ENCODE results near the gene KRT25.

The KRT25 gene

GRCh38 chr17:40703652-40704051 lies 51.5 kb downstream of the KRT25 start, which contains the start of gene KRT24:
Gene KRT24, minus strand, starts transcription at chr17:40703752. Its CDS starts 59 bp downstream, at chr17:40703693.
- H3K27me3 ChIP-seq (replicated peaks; ENCODE audit: control insufficient read depth, insufficient read depth, low read length, poor library complexity, severe bottlenecking): no peaks in the 10 kb centered on the region
- H3K4me1 ChIP-seq (ENCODE audit: control insufficient read depth, insufficient read depth, low read length, poor library complexity, severe bottlenecking): no peaks in the 10 kb centered on the region
- H3K27ac ChIP-seq (ENCODE audit: insufficient read depth, low read length, poor library complexity, severe bottlenecking): no peak within 1 kb of the TSS
- DNase-seq: no peak
- no peak within 1 kb of the TSS for H3K4me3 ChIP-seq (ENCODE audit: insufficient read depth, low read depth, low read length, poor library complexity, severe bottlenecking)
- H3K36me3 ChIP-seq (ENCODE audit: control insufficient read depth, insufficient read depth, low read length): no peaks in the 10 kb centered on the region
- no peaks in the 10 kb centered on the region for H3K9me3 ChIP-seq (ENCODE audit: control insufficient read depth, low read length)

GRCh38 chr17:40702271-40702670 lies 52.9 kb downstream of the KRT25 start:
- H3K36me3 ChIP-seq (ENCODE audit: control insufficient read depth, insufficient read depth, low read length): no peaks in the 10 kb centered on the region
- no peak overlapping the region for H3K4me3 ChIP-seq (ENCODE audit: insufficient read depth, low read depth, low read length, poor library complexity, severe bottlenecking)
- H3K9me3 ChIP-seq (ENCODE audit: control insufficient read depth, low read length): no peaks in the 10 kb centered on the region
- no peak for DNase-seq
- no peaks in the 10 kb centered on the region for H3K4me1 ChIP-seq (ENCODE audit: control insufficient read depth, insufficient read depth, low read length, poor library complexity, severe bottlenecking)
- no peak overlapping the region for H3K27ac ChIP-seq (ENCODE audit: insufficient read depth, low read length, poor library complexity, severe bottlenecking)
- H3K27me3 ChIP-seq (replicated peaks; ENCODE audit: control insufficient read depth, insufficient read depth, low read length, poor library complexity, severe bottlenecking): peaks cover 4% of the 10 kb centered on the region

GRCh38 chr17:40699853-40700252 lies 55.3 kb downstream of the KRT25 start:
- no peak overlapping the region for H3K27ac ChIP-seq (ENCODE audit: insufficient read depth, low read length, poor library complexity, severe bottlenecking)
- no peaks in the 10 kb centered on the region for H3K9me3 ChIP-seq (ENCODE audit: control insufficient read depth, low read length)
- no peaks in the 10 kb centered on the region for H3K36me3 ChIP-seq (ENCODE audit: control insufficient read depth, insufficient read depth, low read length)
- H3K4me1 ChIP-seq (ENCODE audit: control insufficient read depth, insufficient read depth, low read length, poor library complexity, severe bottlenecking): no peaks in the 10 kb centered on the region
- no peak for DNase-seq
- peaks cover 4% of the 10 kb centered on the region for H3K27me3 ChIP-seq (replicated peaks; ENCODE audit: control insufficient read depth, insufficient read depth, low read length, poor library complexity, severe bottlenecking)
- H3K4me3 ChIP-seq (ENCODE audit: insufficient read depth, low read depth, low read length, poor library complexity, severe bottlenecking): no peak overlapping the region

GRCh38 chr17:40699371-40699770 lies 55.8 kb downstream of the KRT25 start:
- no peak overlapping the region for H3K4me3 ChIP-seq (ENCODE audit: insufficient read depth, low read depth, low read length, poor library complexity, severe bottlenecking)
- no peaks in the 10 kb centered on the region for H3K36me3 ChIP-seq (ENCODE audit: control insufficient read depth, insufficient read depth, low read length)
- peaks cover 4% of the 10 kb centered on the region for H3K27me3 ChIP-seq (replicated peaks; ENCODE audit: control insufficient read depth, insufficient read depth, low read length, poor library complexity, severe bottlenecking)
- no peak for DNase-seq
- no peaks in the 10 kb centered on the region for H3K9me3 ChIP-seq (ENCODE audit: control insufficient read depth, low read length)
- no peaks in the 10 kb centered on the region for H3K4me1 ChIP-seq (ENCODE audit: control insufficient read depth, insufficient read depth, low read length, poor library complexity, severe bottlenecking)
- H3K27ac ChIP-seq (ENCODE audit: insufficient read depth, low read length, poor library complexity, severe bottlenecking): no peak overlapping the region
